ENCODE data around the gene FOXP1. TPM values are rescaled to one million over a fixed set of nuclear protein-coding genes. Genes with fewer than 3 reads are reported as not detected.
A peak's percentile ranks its signal among the peaks of the same experiment; 100 is the strongest.

The FOXP1 gene
- total RNA-seq, 4 donors from 2014 or later, result 54.2 to 152 (median 129) TPM

- Histone ChIP-seq H3K4me1 (no peaks in the 10 kb centered on the region), H3K9me3 (no peaks in the 10 kb centered on the region), H3K27me3 (no peaks in the 10 kb centered on the region), H3K4me3 (no peak overlapping the region), H3K36me3 (no peaks in the 10 kb centered on the region), H3K27ac (no peak overlapping the region)
- DNase-seq, result no peak
- intact Hi-C loops (cut with DNase I; ENCODE audit: low total_unique reads), result no loop called here
- TF ChIP-seq POLR2A (IDR thresholded peaks at IDR 0.05) (no peak), CTCF (IDR thresholded peaks at IDR 0.05) (no peak)
Measured at GRCh38 chr3:71323558-71323957, 260.0 kb downstream of the FOXP1 start.

DNA sequence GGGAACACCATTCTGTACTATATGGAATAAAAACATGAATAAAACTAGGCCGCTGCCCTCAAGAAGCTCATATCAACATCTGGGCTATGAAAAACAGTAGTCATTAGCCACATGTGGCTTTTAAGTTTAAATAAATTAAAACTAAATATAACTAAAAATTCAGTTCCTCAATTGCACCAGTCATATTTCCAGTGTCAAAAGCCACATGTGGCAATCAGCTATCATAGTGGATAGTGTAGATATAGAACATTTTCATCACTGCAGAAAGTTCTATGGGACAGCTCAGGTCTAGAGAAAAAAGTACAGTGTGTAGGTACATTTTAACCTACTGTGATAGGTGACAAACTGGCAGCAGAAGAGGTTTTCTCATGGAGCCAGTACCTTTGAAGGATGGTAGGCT, 261.4 kb downstream of the FOXP1 start:
- Histone ChIP-seq H3K27ac (no peak overlapping the region), H3K4me1 (no peaks in the 10 kb centered on the region), H3K4me3 (no peak overlapping the region), H3K27me3 (no peaks in the 10 kb centered on the region), H3K36me3 (no peaks in the 10 kb centered on the region), H3K9me3 (no peaks in the 10 kb centered on the region)
- DNase-seq, result no peak
- no peak for TF ChIP-seq POLR2A (IDR thresholded peaks at IDR 0.05)
- no peak for TF ChIP-seq CTCF (IDR thresholded peaks at IDR 0.05)
- intact Hi-C loops (cut with DNase I; ENCODE audit: low total_unique reads), result no loop called here

GRCh38 chr3:71319771-71320170, 263.8 kb downstream of the FOXP1 start:
- intact Hi-C loops (cut with DNase I; ENCODE audit: low total_unique reads), result no loop called here
- Histone ChIP-seq H3K27me3 (no peaks in the 10 kb centered on the region), H3K36me3 (no peaks in the 10 kb centered on the region), H3K9me3 (no peaks in the 10 kb centered on the region), H3K4me3 (no peak overlapping the region), H3K4me1 (no peaks in the 10 kb centered on the region), H3K27ac (no peak overlapping the region)
- DNase-seq, result no peak
- TF ChIP-seq CTCF (IDR thresholded peaks at IDR 0.05) (no peak), POLR2A (IDR thresholded peaks at IDR 0.05) (no peak)

- H3K27me3 ChIP-seq, result no peaks in the 10 kb centered on the region
- H3K36me3 ChIP-seq, result no peaks in the 10 kb centered on the region
- no peaks in the 10 kb centered on the region for H3K9me3 ChIP-seq
- TF ChIP-seq CTCF (IDR thresholded peaks at IDR 0.05) (no peak), POLR2A (IDR thresholded peaks at IDR 0.05) (no peak)
- no peaks in the 10 kb centered on the region for H3K4me1 ChIP-seq
- H3K4me3 ChIP-seq, result no peak overlapping the region
- DNase-seq, result no peak
- intact Hi-C loops (cut with DNase I; ENCODE audit: low total_unique reads), result no loop called here
- H3K27ac ChIP-seq, result peak overlapping the region; percentile 32 to 56
Measured at GRCh38 chr3:71318458-71318827, 265.1 kb downstream of the FOXP1 start.

GRCh38 chr3:71317749-71318457, 265.6 kb downstream of the FOXP1 start:
- no peaks in the 10 kb centered on the region for H3K4me1 ChIP-seq
- no peaks in the 10 kb centered on the region for H3K36me3 ChIP-seq
- no peak for TF ChIP-seq POLR2A (IDR thresholded peaks at IDR 0.05)
- no peak for TF ChIP-seq CTCF (IDR thresholded peaks at IDR 0.05)
- intact Hi-C loops (cut with DNase I; ENCODE audit: low total_unique reads), result no loop called here
- H3K9me3 ChIP-seq, result no peaks in the 10 kb centered on the region
- H3K27ac ChIP-seq, result peak overlapping the region; percentile 22 to 32
- H3K4me3 ChIP-seq, result no peak overlapping the region
- DNase-seq, result no peak
- no peaks in the 10 kb centered on the region for H3K27me3 ChIP-seq

Data from uterus (tissue), 4 donors.